ENCODE results near the gene PFKFB2.
"Not testable (repeated sequence)": the region's sequence is repeated elsewhere in the genome, so short reads cannot be mapped to it uniquely, and the experiment has no call there.

PFKFB2 gene

DNA sequence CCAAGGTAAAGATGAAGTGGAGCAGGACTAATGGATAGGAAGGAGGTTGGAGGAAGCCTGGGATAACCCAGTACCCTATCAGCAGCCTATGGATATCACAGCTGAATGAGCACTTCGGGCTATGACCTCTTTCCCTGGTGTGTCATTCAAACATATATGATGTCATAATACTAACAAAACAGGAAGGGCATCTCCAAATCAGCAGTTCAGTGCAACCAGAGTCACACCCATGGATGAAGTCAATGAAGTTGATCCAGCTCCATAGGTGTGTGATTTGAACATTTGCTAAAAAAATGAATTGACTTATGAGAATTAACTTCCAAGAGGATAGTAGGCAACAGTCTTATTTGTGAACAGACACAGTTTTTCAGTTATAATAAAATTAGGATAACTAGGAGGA is 18.9 kb upstream of the PFKFB2 start:
- Histone ChIP-seq H3K36me3 (ENCODE audit: control insufficient read depth, insufficient read depth, low read length) (no peaks in the 10 kb centered on the region), H3K4me3 (ENCODE audit: low read length) (no peak overlapping the region), H3K27me3 (ENCODE audit: control insufficient read depth, insufficient read depth, low read length) (no peaks in the 10 kb centered on the region), H3K27ac (ENCODE audit: low read depth, low read length) (no peak overlapping the region), H3K9ac (ENCODE audit: low read length) (no peak overlapping the region), H3K4me1 (ENCODE audit: control insufficient read depth, insufficient read depth, low read length) (no peaks in the 10 kb centered on the region)

DNA sequence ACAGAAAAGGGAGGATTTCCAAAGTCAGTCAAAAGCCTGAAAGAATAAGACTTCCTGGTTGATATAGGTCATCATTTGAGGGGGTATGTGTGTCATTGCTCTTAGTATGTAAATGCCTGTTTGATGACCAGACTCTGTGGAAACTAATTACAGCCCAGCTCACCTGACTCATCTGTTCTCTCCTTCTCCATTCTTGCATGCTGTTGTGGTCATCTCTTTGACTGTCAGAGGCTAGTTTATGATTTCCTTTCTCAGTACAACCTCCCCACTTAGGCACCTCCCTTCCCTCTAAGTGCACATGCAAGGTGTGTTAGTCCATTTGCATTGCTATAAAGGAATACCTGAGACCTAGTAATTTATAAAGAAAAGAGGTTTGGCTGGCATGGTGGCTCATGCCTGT is 18.1 kb upstream of the PFKFB2 start:
- Histone ChIP-seq H3K4me3 (ENCODE audit: low read length) (no peak overlapping the region), H3K4me1 (ENCODE audit: control insufficient read depth, insufficient read depth, low read length) (no peaks in the 10 kb centered on the region), H3K27ac (ENCODE audit: low read depth, low read length) (no peak overlapping the region), H3K9ac (ENCODE audit: low read length) (no peak overlapping the region), H3K36me3 (ENCODE audit: control insufficient read depth, insufficient read depth, low read length) (no peaks in the 10 kb centered on the region), H3K27me3 (ENCODE audit: control insufficient read depth, insufficient read depth, low read length) (no peaks in the 10 kb centered on the region)

DNA sequence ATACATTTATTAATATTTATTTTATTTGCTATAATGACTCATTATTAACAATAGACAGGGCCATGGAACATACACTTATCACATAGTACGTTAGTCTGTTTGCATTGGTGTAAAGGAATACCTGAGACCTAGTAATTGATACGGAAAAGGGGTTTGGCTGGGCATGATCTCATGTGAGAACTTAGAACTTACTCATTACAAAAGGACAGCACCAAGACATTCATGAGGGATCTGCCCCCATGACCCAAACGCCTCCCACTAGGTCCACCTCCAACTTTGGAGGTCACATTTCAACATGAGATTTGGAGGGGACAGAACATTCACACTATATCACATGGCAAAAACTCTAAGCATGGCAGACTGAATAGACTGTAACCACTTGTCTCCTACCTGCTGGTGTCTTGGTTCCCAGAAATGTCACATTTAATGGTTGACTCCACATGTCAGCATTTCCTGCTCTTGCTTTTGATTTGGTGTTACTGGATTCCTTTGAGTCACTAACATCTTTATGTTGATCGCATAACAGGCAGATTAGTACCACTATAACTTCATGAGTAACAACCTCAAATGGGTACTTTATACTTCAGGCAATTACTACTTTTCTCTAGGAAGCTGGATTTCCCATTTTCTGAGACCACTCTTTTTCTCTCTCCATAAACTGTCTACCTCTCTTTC is 17.1 kb upstream of the PFKFB2 start:
- Histone ChIP-seq H3K27me3 (ENCODE audit: control insufficient read depth, insufficient read depth, low read length) (no peaks in the 10 kb centered on the region), H3K4me3 (ENCODE audit: low read length) (no peak overlapping the region), H3K9ac (ENCODE audit: low read length) (no peak overlapping the region), H3K4me1 (ENCODE audit: control insufficient read depth, insufficient read depth, low read length) (no peaks in the 10 kb centered on the region), H3K27ac (ENCODE audit: low read depth, low read length) (no peak overlapping the region), H3K36me3 (ENCODE audit: control insufficient read depth, insufficient read depth, low read length) (no peaks in the 10 kb centered on the region)

DNA sequence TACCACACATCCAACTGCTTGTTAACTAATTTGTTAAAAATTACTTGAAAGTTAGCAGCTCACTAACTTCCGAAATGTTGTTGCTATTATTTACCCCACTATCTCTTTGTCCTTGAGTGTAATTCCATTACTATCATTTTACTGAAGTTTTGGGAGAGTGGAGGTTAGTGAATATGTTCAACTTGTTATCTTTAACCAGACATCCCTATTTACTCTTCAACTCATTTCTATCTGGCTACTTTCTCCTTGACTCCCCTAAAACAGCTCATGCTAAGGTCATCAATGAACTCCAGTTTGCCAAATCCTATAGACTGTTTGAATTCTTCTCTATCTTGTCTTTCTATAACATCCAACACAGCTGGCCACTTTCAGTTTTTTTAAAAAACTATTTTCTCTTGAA is 16.2 kb upstream of the PFKFB2 start:
- no peaks in the 10 kb centered on the region for H3K27me3 ChIP-seq (ENCODE audit: control insufficient read depth, insufficient read depth, low read length)
- H3K27ac ChIP-seq (ENCODE audit: low read depth, low read length), result no peak overlapping the region
- no peaks in the 10 kb centered on the region for H3K36me3 ChIP-seq (ENCODE audit: control insufficient read depth, insufficient read depth, low read length)
- no peaks in the 10 kb centered on the region for H3K4me1 ChIP-seq (ENCODE audit: control insufficient read depth, insufficient read depth, low read length)
- H3K4me3 ChIP-seq (ENCODE audit: low read length), result no peak overlapping the region
- H3K9ac ChIP-seq (ENCODE audit: low read length), result no peak overlapping the region

DNA sequence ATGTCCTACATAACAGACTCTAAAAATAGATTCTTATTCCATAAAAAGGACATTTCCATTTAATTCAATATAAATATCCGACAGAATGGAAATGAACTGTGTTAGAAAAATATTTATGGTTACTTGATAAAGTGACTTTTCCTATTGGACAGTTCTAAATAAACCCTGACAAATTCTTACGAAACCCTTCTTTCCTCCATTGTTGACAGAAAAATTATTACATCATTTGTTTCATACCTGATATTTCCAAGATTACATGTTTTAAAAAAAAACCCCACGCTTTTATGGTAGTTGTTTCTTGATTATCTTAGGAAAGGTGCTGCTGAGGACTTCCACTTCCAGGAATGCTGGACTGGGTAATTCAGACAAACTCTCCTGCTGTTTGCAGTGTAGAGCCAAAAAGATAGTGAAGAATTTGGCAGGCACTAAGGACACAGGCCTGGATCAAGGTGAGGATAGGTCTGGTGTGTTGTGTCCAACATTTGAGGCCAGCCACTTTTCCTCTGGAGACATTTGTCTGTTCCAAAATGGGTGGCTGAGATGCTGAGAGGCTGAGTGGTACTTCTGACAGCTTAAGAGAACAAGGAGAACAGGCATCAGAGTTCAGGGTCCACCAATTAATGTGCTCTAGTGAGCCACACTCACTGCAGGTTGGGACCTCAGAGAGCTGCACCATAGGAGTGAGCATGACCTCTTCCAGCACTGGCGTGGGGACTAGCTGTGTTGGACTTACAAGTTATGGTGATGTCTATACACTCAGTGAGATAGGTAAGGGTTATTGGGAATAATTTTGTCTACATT is 13.5 kb upstream of the PFKFB2 start:
- H3K36me3 ChIP-seq (ENCODE audit: control insufficient read depth, insufficient read depth, low read length), result no peaks in the 10 kb centered on the region

DNA sequence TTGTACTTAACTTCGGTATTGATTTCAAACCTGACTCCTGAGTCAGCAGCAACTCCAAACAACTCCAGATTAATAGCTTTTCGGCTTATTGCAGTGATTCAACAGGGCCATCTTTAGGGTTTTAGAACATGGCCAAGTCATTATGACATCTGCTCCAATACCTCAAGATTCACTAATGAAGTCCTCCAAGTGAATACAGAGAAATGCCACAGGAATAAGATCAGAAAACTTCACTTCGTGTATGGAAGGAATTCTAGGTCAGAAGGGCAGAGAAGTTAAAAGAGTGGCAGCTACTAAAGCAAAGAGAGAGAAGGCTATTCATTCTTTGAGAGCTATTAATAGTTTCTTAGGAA is 12.9 kb upstream of the PFKFB2 start:
- Histone ChIP-seq H3K36me3 (ENCODE audit: control insufficient read depth, insufficient read depth, low read length) (no peaks in the 10 kb centered on the region), H3K27ac (ENCODE audit: low read depth, low read length) (no peak overlapping the region), H3K4me1 (ENCODE audit: control insufficient read depth, insufficient read depth, low read length) (no peaks in the 10 kb centered on the region), H3K27me3 (ENCODE audit: control insufficient read depth, insufficient read depth, low read length) (no peaks in the 10 kb centered on the region), H3K4me3 (ENCODE audit: low read length) (no peak overlapping the region), H3K9ac (ENCODE audit: low read length) (no peak overlapping the region)

More for the DNA sequence above, 13.5 kb upstream of the PFKFB2 start:
- no peaks in the 10 kb centered on the region for H3K4me1 ChIP-seq (ENCODE audit: control insufficient read depth, insufficient read depth, low read length)
- H3K9ac ChIP-seq (ENCODE audit: low read length), result no peak overlapping the region
- H3K27me3 ChIP-seq (ENCODE audit: control insufficient read depth, insufficient read depth, low read length), result no peaks in the 10 kb centered on the region
- no peak overlapping the region for H3K27ac ChIP-seq (ENCODE audit: low read depth, low read length)
- no peak overlapping the region for H3K4me3 ChIP-seq (ENCODE audit: low read length)

DNA sequence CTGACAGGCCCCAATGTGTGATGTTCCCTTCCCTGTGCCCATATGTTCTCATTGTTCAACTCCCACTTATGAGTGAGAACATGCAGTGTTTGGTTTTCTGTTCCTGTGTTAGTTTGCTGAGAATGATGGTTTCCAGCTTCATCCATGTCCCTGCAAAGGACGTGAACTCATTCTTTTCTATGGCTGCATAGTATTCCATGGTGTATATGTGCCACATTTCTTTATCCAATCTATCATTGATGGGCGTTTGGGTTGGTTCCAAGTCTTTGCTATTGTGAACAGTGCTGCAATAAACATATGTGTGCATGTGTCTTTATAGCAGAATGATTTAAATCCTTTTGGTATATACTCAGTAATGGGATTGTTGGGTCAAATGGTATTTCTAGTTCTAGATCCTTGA is 11.7 kb upstream of the PFKFB2 start:
- H3K4me1 ChIP-seq (ENCODE audit: control insufficient read depth, insufficient read depth, low read length); H3K9ac ChIP-seq (ENCODE audit: low read length); H3K36me3 ChIP-seq (ENCODE audit: control insufficient read depth, insufficient read depth, low read length); H3K27ac ChIP-seq (ENCODE audit: low read depth, low read length); H3K27me3 ChIP-seq (ENCODE audit: control insufficient read depth, insufficient read depth, low read length); H3K4me3 ChIP-seq (ENCODE audit: low read length): not testable (repeated sequence)

DNA sequence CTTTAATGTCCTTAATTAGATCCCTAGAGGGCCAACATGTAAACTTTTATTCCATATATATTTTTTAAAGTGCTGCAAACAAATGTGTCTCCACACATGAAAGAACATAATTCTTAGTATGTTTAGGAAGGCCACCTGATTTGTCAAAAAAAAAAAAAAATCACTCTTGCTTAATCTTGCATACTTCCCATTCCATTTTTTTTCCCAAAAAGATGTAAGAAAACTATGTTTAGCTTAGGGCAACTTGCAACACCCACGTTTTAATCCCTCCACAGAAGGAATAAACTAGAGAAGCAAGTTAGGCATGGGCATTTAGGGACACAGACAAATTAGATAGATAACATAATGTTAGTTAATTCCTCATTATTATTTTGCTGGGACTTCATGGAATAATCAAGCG is 7.6 kb upstream of the PFKFB2 start:
- no peak overlapping the region for H3K4me3 ChIP-seq (ENCODE audit: low read length)
- H3K4me1 ChIP-seq (ENCODE audit: control insufficient read depth, insufficient read depth, low read length), result peaks cover 9% of the 10 kb centered on the region
- H3K9ac ChIP-seq (ENCODE audit: low read length), result no peak overlapping the region
- no peaks in the 10 kb centered on the region for H3K27me3 ChIP-seq (ENCODE audit: control insufficient read depth, insufficient read depth, low read length)
- H3K36me3 ChIP-seq (ENCODE audit: control insufficient read depth, insufficient read depth, low read length), result peaks cover 7% of the 10 kb centered on the region
- no peak overlapping the region for H3K27ac ChIP-seq (ENCODE audit: low read depth, low read length)

DNA sequence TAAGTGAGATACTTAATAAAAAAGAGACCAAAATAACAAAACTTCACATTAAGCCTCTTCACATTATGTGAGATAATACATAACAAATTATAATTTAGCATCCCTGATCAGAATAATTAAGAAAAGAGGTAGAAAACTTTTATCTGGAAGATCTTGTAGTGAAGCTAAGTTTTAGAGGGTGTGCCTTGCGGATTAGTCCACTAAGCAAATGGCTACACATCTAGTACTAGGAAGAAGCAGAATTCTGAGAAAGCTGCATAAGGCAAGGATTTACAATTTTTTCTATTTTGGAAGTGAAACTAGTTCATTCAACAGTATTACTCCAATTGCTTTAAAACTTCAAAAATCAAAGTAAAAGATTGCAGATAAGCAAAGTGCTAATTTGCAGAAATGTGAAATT is 5.6 kb upstream of the PFKFB2 start:
- H3K4me1 ChIP-seq (ENCODE audit: control insufficient read depth, insufficient read depth, low read length), result peaks cover 9% of the 10 kb centered on the region
- no peak overlapping the region for H3K9ac ChIP-seq (ENCODE audit: low read length)
- no peak overlapping the region for H3K27ac ChIP-seq (ENCODE audit: low read depth, low read length)
- peaks cover 7% of the 10 kb centered on the region for H3K36me3 ChIP-seq (ENCODE audit: control insufficient read depth, insufficient read depth, low read length)
- H3K4me3 ChIP-seq (ENCODE audit: low read length), result no peak overlapping the region
- no peaks in the 10 kb centered on the region for H3K27me3 ChIP-seq (ENCODE audit: control insufficient read depth, insufficient read depth, low read length)

DNA sequence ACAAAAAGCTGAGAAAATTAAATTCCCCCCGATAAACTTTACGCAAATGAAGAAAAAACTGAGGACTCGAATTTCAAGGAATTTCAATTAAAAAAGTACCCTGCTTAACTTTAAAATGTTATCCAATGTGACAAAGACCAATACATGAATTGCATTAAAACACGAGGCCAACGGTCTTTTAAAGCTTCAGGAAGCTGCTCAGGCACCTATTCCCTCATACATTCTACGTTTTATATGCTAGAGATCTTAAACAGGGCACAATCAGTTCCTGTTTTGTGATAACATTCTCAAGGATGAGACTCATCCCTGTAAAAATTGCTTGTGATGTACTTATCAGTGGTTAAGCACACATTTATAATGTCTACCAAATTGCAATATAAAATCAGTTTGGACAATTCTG is 5.0 kb upstream of the PFKFB2 start:
- Histone ChIP-seq H3K9ac (ENCODE audit: low read length) (no peak overlapping the region), H3K27ac (ENCODE audit: low read depth, low read length) (no peak overlapping the region), H3K4me1 (ENCODE audit: control insufficient read depth, insufficient read depth, low read length) (peaks cover 9% of the 10 kb centered on the region), H3K27me3 (ENCODE audit: control insufficient read depth, insufficient read depth, low read length) (no peaks in the 10 kb centered on the region), H3K4me3 (ENCODE audit: low read length) (no peak overlapping the region), H3K36me3 (ENCODE audit: control insufficient read depth, insufficient read depth, low read length) (peaks cover 7% of the 10 kb centered on the region)

DNA sequence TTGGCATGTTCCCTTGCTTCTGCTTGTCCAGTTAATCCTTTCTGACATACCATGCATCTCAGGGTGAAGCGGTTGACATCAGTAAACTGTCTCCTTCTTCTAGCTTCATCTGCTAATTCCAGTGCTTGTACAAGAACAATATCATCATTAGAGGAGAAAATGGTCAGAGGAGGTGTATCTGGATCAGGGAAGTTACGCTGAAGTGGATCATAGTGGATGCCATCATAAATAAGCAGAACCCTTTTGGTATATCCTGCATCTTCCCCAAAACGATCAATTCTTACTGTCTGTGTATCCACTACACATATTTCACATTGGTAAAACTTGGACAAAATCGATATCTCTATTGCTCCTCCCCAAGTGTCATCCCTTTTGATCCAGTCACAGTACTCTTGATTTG is 4.0 kb upstream of the PFKFB2 start:
- Histone ChIP-seq H3K4me3 (ENCODE audit: low read length) (no peak overlapping the region), H3K27ac (ENCODE audit: low read depth, low read length) (no peak overlapping the region), H3K27me3 (ENCODE audit: control insufficient read depth, insufficient read depth, low read length) (no peaks in the 10 kb centered on the region), H3K4me1 (ENCODE audit: control insufficient read depth, insufficient read depth, low read length) (peaks cover 9% of the 10 kb centered on the region), H3K36me3 (ENCODE audit: control insufficient read depth, insufficient read depth, low read length) (peaks cover 7% of the 10 kb centered on the region), H3K9ac (ENCODE audit: low read length) (no peak overlapping the region)

DNA sequence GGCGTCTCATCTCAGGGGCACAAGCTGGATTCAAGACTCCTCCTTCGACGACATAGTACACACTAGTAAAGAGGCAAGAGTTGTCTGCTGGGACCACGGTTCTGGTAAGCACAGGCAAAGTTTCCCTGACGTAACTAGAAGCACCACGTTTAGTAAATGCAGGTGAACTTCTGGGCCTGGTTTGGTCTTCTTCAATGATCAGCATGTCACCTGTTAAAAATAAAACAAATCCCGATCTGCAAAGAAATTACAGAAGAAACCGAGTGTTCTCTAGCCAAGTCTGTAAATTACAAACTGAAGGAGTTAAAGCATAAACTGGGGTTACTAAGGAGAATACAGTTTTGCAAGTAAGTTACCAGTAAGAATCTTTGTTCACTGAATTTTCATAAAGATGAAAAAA is 3.6 kb upstream of the PFKFB2 start:
- peaks cover 7% of the 10 kb centered on the region for H3K36me3 ChIP-seq (ENCODE audit: control insufficient read depth, insufficient read depth, low read length)
- peaks cover 9% of the 10 kb centered on the region for H3K4me1 ChIP-seq (ENCODE audit: control insufficient read depth, insufficient read depth, low read length)
- peak overlapping the region; percentile 82 for H3K4me3 ChIP-seq (ENCODE audit: low read length)
- no peaks in the 10 kb centered on the region for H3K27me3 ChIP-seq (ENCODE audit: control insufficient read depth, insufficient read depth, low read length)
- H3K27ac ChIP-seq (ENCODE audit: low read depth, low read length), result peak overlapping the region; percentile 33
- H3K9ac ChIP-seq (ENCODE audit: low read length), result no peak overlapping the region

DNA sequence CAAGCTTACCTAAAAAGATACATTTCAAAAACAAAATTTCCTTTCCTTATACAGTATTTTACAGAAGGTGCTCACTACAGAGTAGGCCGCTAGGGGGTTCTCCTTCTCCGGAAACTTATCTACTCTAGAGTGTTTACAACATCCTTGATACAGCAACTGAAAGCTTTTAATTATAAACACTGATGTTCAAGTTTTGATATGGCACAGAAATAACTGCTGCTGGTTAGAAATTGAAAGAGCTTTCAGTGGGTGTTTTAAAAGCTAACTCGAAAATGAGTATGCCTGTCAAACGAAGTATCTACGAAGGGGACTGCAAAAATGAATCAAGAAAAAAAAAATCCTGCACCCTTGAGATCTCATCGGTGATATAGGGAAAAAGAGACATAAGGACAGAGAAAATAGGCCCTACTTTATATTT is 3.1 kb upstream of the PFKFB2 start:
- H3K9ac ChIP-seq (ENCODE audit: low read length), result peak overlapping the region; percentile 47
- H3K4me1 ChIP-seq (ENCODE audit: control insufficient read depth, insufficient read depth, low read length), result peaks cover 9% of the 10 kb centered on the region
- peak overlapping the region; percentile 82 for H3K4me3 ChIP-seq (ENCODE audit: low read length)
- H3K27ac ChIP-seq (ENCODE audit: low read depth, low read length), result peak overlapping the region; percentile 82
- no peaks in the 10 kb centered on the region for H3K27me3 ChIP-seq (ENCODE audit: control insufficient read depth, insufficient read depth, low read length)
- H3K36me3 ChIP-seq (ENCODE audit: control insufficient read depth, insufficient read depth, low read length), result peaks cover 7% of the 10 kb centered on the region

Data from rectal smooth muscle tissue (tissue), 1 donor.